Measurements from ENCODE around the gene TPST1. TPM values are rescaled to one million over a fixed set of nuclear protein-coding genes. Genes with fewer than 3 reads are reported as not detected.
"Not testable (repeated sequence)": the region's sequence is repeated elsewhere in the genome, so short reads cannot be mapped to it uniquely, and the experiment has no call there.

TPST1 gene
- total and polyA plus RNA-seq, 2 donors (not counting 1 experiment from before 2014, with no cell fraction given) = 81.8 to 151 TPM

DNA sequence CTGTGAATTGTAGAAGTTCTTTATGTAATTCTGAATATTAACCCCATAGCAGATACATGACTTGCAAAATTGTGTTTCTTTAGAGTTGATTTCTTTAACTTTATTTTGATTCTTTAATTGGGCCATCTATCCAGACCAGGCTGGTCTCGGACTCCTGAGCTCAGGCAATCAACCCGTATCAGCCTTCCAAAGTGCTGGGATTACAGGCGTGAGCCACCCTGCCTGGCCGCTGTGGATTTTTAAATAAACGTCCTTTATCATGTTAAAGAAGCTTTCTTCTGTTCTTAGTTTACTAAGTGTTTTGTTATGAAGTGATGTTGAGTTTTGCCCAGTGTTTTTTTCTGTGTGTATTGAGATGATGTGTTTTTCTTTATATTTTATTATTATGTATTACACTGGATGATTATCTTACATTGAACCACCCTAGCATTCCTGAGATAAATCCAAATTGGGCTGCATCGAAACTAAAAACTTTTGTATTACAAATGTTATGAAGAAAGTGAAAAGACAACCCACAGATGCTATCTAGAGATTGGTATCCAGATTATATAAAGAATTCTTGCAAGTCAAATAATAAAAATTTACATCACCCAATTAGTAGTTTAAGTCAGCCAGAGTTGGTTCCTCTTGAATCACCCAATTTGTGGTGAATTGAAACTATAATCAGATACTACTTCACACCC is 118.1 kb downstream of the TPST1 start:
- H4K20me1 ChIP-seq (ENCODE audit: control insufficient read depth, extremely low read depth, insufficient read depth, low read length) = peaks cover 2% of the 10 kb centered on the region
- no peaks in the 10 kb centered on the region for H3K36me3 ChIP-seq (ENCODE audit: control insufficient read depth, insufficient read depth, low read length)
- H2AFZ ChIP-seq (ENCODE audit: low read length) = no peak overlapping the region
- no peak overlapping the region for H3K4me3 ChIP-seq (replicated peaks in 1 of 4; ENCODE audit: control extremely low read depth in 1 of 4, insufficient read depth in 1 of 4, low read depth in 3 of 4, low read length in 4 of 4)
- no peak overlapping the region for H3K4me2 ChIP-seq (ENCODE audit: extremely low read depth, insufficient read depth, low read length)
- H3K27ac ChIP-seq (ENCODE audit: insufficient read depth, low read length) = no peak overlapping the region
- H3K27me3 ChIP-seq (ENCODE audit: control insufficient read depth, insufficient read depth, low read length) = no peaks in the 10 kb centered on the region
- peaks cover 5% of the 10 kb centered on the region for H3K4me1 ChIP-seq (ENCODE audit: control insufficient read depth, extremely low read depth, insufficient read depth, low read length)
- H3K79me2 ChIP-seq (ENCODE audit: control insufficient read depth, insufficient read depth, low read length) = no peaks in the 10 kb centered on the region
- DNase-seq (ENCODE audit: low read depth in 2 of 2) = no peak
- no peaks in the 10 kb centered on the region for H3K9me3 ChIP-seq (ENCODE audit: control insufficient read depth, insufficient read depth, low read depth, low read length)
- TF ChIP-seq, protein P1, sequence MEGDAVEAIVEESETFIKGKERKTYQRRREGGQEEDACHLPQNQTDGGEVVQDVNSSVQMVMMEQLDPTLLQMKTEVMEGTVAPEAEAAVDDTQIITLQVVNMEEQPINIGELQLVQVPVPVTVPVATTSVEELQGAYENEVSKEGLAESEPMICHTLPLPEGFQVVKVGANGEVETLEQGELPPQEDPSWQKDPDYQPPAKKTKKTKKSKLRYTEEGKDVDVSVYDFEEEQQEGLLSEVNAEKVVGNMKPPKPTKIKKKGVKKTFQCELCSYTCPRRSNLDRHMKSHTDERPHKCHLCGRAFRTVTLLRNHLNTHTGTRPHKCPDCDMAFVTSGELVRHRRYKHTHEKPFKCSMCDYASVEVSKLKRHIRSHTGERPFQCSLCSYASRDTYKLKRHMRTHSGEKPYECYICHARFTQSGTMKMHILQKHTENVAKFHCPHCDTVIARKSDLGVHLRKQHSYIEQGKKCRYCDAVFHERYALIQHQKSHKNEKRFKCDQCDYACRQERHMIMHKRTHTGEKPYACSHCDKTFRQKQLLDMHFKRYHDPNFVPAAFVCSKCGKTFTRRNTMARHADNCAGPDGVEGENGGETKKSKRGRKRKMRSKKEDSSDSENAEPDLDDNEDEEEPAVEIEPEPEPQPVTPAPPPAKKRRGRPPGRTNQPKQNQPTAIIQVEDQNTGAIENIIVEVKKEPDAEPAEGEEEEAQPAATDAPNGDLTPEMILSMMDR (conservative IDR thresholded peaks at IDR 0.05 in 1 of 2, IDR thresholded peaks at IDR 0.05 in 1 of 2; ENCODE audit: low read depth in 1 of 2, low read length in 2 of 2) = no peak
- TF ChIP-seq EZH2 (IDR thresholded peaks at IDR 0.05; ENCODE audit: low read length, missing control alignments) = no peak
- H3K9ac ChIP-seq (ENCODE audit: insufficient read depth, low read length) = no peak overlapping the region

DNA sequence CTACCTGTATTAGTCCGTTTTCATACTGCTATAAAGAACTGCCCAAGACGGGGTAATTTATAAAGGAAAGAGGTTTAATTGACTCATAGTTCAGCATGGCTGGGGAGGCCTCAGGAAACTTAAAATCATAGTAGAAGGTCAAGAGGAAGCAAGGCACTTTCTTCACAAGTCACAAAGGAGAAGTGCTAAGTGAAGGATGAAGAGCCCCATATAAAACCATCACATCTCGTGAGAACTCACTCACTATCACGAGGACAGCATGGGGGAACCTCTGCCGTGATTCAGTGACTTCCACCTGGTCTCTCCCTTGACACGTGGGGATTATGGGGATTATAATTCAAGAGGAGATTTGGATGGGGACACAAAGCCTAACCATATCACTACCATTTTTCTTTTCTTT is 119.9 kb downstream of the TPST1 start:
- not testable (repeated sequence) for H3K4me1 ChIP-seq (ENCODE audit: control insufficient read depth, extremely low read depth, insufficient read depth, low read length); H3K27me3 ChIP-seq (ENCODE audit: control insufficient read depth, insufficient read depth, low read length); H3K79me2 ChIP-seq (ENCODE audit: control insufficient read depth, insufficient read depth, low read length); H3K9ac ChIP-seq (ENCODE audit: insufficient read depth, low read length); H3K4me3 ChIP-seq (replicated peaks in 1 of 4; ENCODE audit: control extremely low read depth in 1 of 4, insufficient read depth in 1 of 4, low read depth in 3 of 4, low read length in 4 of 4); H2AFZ ChIP-seq (ENCODE audit: low read length); H3K9me3 ChIP-seq (ENCODE audit: control insufficient read depth, insufficient read depth, low read depth, low read length); H3K4me2 ChIP-seq (ENCODE audit: extremely low read depth, insufficient read depth, low read length); DNase-seq (ENCODE audit: low read depth in 2 of 2); H4K20me1 ChIP-seq (ENCODE audit: control insufficient read depth, extremely low read depth, insufficient read depth, low read length); H3K36me3 ChIP-seq (ENCODE audit: control insufficient read depth, insufficient read depth, low read length); H3K27ac ChIP-seq (ENCODE audit: insufficient read depth, low read length)

DNA sequence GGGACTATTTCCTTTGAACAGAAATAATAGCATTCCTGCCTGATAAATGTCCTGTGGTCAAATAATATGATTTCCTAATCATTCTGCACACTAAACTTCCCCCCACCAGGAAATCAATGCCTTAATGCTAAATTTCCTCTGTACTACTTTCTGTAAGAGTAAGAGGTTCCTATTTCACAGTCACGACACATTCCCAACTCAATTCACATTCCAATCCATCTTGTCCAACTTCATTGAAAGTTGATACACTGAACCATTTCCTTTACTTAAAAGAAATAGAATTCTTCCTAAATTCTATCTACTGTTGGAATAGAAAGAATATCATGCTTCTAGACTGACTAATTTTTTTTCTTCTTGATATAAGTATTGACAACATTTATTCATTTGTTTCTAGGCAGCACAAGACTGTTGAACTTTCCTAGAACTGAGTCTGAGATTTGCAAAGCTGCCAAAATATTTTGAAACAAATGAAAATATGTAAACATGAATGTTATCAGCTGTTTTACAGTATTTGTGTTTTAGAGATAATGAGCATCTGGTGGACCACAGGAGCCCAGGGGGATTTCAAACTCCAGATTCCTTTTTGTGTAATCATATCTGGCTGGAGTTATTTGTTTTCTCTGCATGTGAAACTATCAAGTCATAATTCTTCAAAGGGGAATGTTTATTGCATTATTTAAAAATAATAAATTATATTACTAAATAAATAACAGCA is 121.5 kb downstream of the TPST1 start:
- Histone ChIP-seq H2AFZ (ENCODE audit: low read length) (no peak overlapping the region), H3K27me3 (ENCODE audit: control insufficient read depth, insufficient read depth, low read length) (no peaks in the 10 kb centered on the region), H3K27ac (ENCODE audit: insufficient read depth, low read length) (peak overlapping the region; percentile 42), H3K4me1 (ENCODE audit: control insufficient read depth, extremely low read depth, insufficient read depth, low read length) (peaks cover 10% of the 10 kb centered on the region), H3K4me2 (ENCODE audit: extremely low read depth, insufficient read depth, low read length) (peak overlapping the region; percentile 65), H4K20me1 (ENCODE audit: control insufficient read depth, extremely low read depth, insufficient read depth, low read length) (peaks cover 2% of the 10 kb centered on the region), H3K4me3 (replicated peaks in 1 of 4; ENCODE audit: control extremely low read depth in 1 of 4, insufficient read depth in 1 of 4, low read depth in 3 of 4, low read length in 4 of 4) (no peak overlapping the region), H3K9ac (ENCODE audit: insufficient read depth, low read length) (no peak overlapping the region), H3K36me3 (ENCODE audit: control insufficient read depth, insufficient read depth, low read length) (no peaks in the 10 kb centered on the region), H3K9me3 (ENCODE audit: control insufficient read depth, insufficient read depth, low read depth, low read length) (no peaks in the 10 kb centered on the region), H3K79me2 (ENCODE audit: control insufficient read depth, insufficient read depth, low read length) (peaks cover 2% of the 10 kb centered on the region)
- peak; percentile 86 to 92 for DNase-seq (ENCODE audit: low read depth in 2 of 2)
- no peak for TF ChIP-seq EZH2 (IDR thresholded peaks at IDR 0.05; ENCODE audit: low read length, missing control alignments)
- TF ChIP-seq, protein P1 (conservative IDR thresholded peaks at IDR 0.05 in 1 of 2, IDR thresholded peaks at IDR 0.05 in 1 of 2; ENCODE audit: low read depth in 1 of 2, low read length in 2 of 2) = no peak
